Measurements from ENCODE around the gene MPHOSPH10. TPM values are rescaled to one million over a fixed set of nuclear protein-coding genes. Genes with fewer than 3 reads are reported as not detected.

MPHOSPH10 gene
- total and polyA plus RNA-seq, 2 donors (not counting 3 experiments of a cell fraction or from before 2014, with no cell fraction given), result 4.4 to 38.8 TPM

GRCh38 chr2:71113843-71114242, 16.6 kb upstream of the MPHOSPH10 start:
- no peaks in the 10 kb centered on the region for H3K27me3 ChIP-seq (ENCODE audit: control insufficient read depth in 2 of 2, insufficient read depth in 2 of 2, low read length in 2 of 2)
- CTCF ChIA-PET, result interaction anchor here (1.4 to 1.6 kb wide), 2 partner anchors 13 to 17 kb away, joined by 3 to 8 read pairs; no protein-coding TSS in a partner anchor
- peaks cover 0 to 2% of the 10 kb centered on the region in 2 experiments for H3K36me3 ChIP-seq (ENCODE audit: control insufficient read depth in 2 of 2, extremely low read depth in 1 of 2, insufficient read depth in 2 of 2, low read length in 2 of 2)
- no peak overlapping the region for H3K4me2 ChIP-seq (ENCODE audit: insufficient read depth, low read length)
- DNase-seq (ENCODE audit: low read depth, low spot score) (no peak), FAIRE-seq (no peak)
- no peak overlapping the region for H3K4me3 ChIP-seq (replicated peaks in 1 of 3; ENCODE audit: insufficient read depth in 1 of 3, low read depth in 1 of 3, low read length in 3 of 3)
- BruUV-seq (replicated peaks), result no TSS peak
- H3K27ac ChIP-seq (ENCODE audit: insufficient read depth, low read depth, low read length), result no peak overlapping the region
- no peaks in the 10 kb centered on the region for H3K9me1 ChIP-seq (replicated peaks; ENCODE audit: control insufficient read depth, extremely low read depth, insufficient read depth, low read length)
- no peaks in the 10 kb centered on the region for H3K4me1 ChIP-seq (ENCODE audit: control insufficient read depth, extremely low read depth, insufficient read depth, low read length)
- H4K20me1 ChIP-seq (replicated peaks; ENCODE audit: control insufficient read depth, extremely low read depth, insufficient read depth, low read length), result no peaks in the 10 kb centered on the region
- H3K9me3 ChIP-seq (replicated peaks; ENCODE audit: control insufficient read depth, insufficient read depth, low read length), result no peaks in the 10 kb centered on the region
- TF ChIP-seq MYC (IDR thresholded peaks at IDR 0.05; ENCODE audit: low read depth, low read length), result no peak
- no peak for TF ChIP-seq GATA2 (IDR thresholded peaks at IDR 0.05; ENCODE audit: insufficient read depth, insufficient read length, low read depth, low read length)
- no peak for TF ChIP-seq POLR2A (IDR thresholded peaks at IDR 0.05; ENCODE audit: low read depth, low read length)
- TF ChIP-seq MAX (IDR thresholded peaks at IDR 0.05; ENCODE audit: insufficient read depth, insufficient read length), result no peak
- TF ChIP-seq EZH2 (IDR thresholded peaks at IDR 0.05; ENCODE audit: borderline replicate concordance, low read depth, low read length, severe bottlenecking), result no peak
- no peak for TF ChIP-seq FOS (IDR thresholded peaks at IDR 0.05; ENCODE audit: borderline replicate concordance, insufficient read depth, low read length)
- no peak for TF ChIP-seq CTCF (IDR thresholded peaks at IDR 0.05; ENCODE audit: extremely low read depth in 1 of 2, insufficient read depth in 1 of 2, low read depth in 1 of 2, low read length in 2 of 2)
- no peak for TF ChIP-seq JUN (IDR thresholded peaks at IDR 0.05; ENCODE audit: borderline replicate concordance, insufficient read depth, insufficient read length, low read depth)
- TF ChIP-seq POLR2AphosphoS5 (IDR thresholded peaks at IDR 0.05; ENCODE audit: insufficient read depth, low read depth, low read length), result no peak
- no peak overlapping the region for H2AFZ ChIP-seq (ENCODE audit: low read depth, low read length)
- intact Hi-C loops (cut with micrococcal nuclease), result no loop called here
- dilution Hi-C loops (cut with MboI; ENCODE audit: extremely low pct_ligation_motif_present, low sequenced_read_pairs), result no loop called here
- H3K79me2 ChIP-seq (ENCODE audit: control insufficient read depth, insufficient read depth, low read length), result no peaks in the 10 kb centered on the region
- POLR2A ChIA-PET, result no interaction called here
- no peak overlapping the region for H3K9ac ChIP-seq (replicated peaks; ENCODE audit: extremely low read depth, insufficient read depth, low read length)

All from endothelial cell of umbilical vein (primary cell).